HG03442 (cell line): Measurements from ENCODE around the gene CRISPLD2.

Experiments used
- ATAC-seq: cut with Tn5 transposase; IDR thresholded peaks from one replicate; pipeline ENCODE4 v1.9.1; 2021; ENCODE audit warnings: mild to moderate bottlenecking, moderate library complexity; ENCODE audit not compliant: unreplicated experiment

CRISPLD2 gene

DNA sequence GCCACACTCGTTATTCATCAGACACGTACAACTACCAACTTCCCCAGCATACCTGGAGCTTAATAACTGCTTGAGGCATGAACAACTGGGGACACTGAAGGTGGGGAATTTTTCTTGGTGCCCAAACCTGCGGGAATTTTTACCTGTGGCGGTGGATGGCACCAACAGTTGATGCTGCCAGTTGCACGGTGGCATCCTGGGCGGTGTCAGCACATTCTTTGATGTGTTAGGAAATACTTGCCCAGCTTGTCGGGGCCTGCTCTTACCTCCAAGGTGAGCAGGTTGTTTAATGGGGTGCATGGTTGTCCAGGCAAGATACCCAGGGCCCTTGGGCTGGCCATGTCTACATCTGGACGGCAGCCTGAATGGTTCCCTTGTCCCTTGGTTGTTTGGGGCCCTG lies 79.6 kb downstream of the CRISPLD2 start:
- ATAC-seq = no peak

DNA sequence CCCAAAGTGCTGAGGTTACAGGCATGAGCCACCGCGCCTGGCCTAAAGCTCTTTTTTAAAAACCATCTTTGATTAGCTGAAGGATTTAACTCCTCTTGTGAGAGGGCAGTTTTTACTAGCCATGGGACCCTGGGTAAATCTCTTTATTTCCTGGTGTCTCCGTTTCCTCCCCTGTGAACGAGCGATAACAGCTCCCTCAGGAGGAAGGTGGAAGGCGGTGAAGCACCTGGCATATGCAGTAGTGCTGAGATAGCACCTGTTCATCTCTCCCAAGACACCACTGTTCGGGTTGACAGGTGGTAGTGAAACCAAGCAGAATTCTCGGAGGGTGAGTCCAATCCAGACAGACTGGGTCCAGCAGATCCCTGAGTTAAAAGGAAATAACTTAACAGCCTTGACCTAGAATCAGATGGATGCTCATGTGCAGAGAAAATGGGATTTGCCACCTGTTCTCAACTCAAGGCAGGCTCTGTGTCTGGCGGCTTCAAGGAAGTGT lies 86.2 kb downstream of the CRISPLD2 start:
- ATAC-seq = no peak

DNA sequence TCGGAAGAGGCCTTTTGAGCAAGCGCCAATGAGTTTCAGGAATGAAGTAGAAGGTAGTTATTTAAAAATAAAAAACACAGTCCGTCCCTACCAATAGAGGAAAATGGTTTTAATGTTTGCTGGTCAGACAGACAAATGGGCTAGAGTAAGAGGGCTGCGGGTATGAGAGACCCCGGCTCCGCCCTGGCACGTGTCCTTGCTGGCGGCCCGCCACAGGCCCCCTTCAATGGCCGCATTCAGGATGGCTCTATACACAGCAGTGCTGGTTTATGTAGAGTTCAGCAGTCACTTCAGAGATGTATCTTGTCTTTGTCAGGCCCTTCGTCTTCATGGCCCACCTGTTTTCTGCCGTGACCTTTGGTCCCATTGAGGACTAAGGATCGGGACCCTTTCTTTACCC lies 87.3 kb downstream of the CRISPLD2 start:
- no peak for ATAC-seq

DNA sequence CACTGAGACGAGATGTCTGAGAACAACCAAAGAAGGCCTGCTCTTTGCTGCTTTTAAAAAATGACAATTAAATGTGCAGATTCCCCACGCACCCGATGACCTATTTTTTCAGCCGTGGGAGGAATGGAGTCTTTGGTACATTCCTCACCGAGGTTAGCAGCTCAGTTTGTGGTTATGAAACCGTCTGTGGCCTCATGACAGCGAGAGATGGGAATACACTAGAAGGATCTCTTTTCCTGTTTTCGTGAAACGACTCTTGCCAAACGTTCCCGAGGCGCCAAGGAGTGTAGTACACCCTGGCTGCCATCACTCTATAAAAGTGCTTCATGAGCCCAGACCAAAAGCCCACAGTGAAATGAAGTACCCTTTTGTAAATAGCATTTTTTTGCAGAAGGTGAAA lies 87.8 kb downstream of the CRISPLD2 start:
- ATAC-seq = no peak

DNA sequence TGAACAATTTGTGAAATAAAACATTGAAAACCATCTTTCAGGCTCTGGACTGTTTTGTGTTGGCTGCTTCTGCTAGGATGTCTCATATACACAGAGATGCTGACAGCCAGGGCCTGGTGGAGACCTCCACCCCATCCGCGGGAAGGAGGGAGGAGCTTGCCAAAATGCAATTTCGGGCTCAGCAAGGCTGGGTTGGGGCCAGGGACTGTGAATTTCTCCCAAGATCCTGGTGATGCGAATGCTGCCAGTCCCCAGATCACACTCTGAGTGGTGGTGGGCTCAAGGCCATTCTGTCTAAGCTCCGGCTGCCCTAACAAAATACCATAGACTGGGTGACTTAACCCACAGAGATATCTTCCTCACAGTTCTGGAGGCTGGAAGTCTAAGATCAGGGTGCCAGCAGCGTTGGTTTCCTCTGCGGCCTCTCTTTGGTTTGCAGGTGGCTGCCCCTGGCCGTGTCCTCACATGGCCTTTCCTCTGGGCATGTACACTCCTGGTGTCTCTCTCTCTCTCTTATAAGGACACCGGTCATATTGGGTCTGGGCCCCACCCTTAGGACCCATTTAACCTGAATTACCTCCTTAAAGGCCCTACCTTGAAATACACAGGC lies 89.8 kb downstream of the CRISPLD2 start:
- ATAC-seq = no peak

DNA sequence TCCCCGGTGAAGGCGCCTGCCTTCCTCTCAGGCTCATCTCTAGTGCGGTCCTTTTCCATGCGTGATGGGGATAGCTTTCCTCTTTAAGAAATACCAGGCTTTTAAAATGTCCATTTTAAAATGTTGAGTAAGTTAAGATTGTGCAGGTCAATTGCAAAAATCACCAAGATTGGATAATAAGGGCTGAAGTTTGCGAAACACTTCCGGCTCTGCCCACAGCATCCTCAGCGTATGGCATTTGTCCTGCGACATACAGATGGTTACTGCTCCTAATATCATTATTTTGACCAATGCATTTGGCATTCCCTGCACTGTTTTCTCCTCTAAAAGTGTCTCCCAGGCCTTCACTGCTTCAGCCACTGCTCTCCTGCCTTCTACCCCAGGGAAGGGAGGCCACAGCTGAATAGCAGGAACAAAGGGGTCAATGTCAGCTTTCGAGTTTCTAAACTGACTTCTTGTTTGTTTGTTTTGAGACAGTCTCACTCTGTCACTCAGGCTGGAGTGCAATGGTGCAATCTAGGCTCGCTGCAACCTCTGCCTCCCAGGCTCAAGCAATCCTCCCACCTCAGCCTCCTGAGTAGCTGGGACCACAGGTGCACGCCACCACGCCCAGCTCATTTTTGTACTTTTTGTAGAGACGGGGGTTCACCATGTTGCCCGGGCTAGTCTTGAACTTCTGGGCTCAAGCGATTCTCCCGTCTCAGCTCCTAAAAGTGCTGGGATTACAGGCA lies 91.9 kb downstream of the CRISPLD2 start:
- no peak for ATAC-seq

DNA sequence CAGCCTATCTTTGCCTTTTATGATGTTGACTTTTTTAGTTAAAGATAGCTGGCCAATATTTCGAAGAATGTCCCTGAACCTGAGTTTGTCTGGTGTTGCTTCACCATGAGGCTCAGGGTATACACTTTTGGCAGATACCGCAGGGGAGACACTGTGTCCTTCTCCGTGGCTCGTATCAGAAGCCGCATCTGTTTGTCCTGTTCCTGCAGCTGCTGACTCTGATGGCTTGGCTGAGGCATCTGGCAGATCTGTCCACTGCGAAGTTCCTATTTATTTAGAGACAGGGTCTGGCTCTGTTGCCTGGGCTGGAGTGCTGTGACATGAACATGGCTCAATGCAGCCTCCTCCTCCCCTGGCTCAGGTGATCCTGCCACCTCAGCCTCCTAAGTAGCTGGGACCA lies 93.5 kb downstream of the CRISPLD2 start:
- ATAC-seq = no peak

DNA sequence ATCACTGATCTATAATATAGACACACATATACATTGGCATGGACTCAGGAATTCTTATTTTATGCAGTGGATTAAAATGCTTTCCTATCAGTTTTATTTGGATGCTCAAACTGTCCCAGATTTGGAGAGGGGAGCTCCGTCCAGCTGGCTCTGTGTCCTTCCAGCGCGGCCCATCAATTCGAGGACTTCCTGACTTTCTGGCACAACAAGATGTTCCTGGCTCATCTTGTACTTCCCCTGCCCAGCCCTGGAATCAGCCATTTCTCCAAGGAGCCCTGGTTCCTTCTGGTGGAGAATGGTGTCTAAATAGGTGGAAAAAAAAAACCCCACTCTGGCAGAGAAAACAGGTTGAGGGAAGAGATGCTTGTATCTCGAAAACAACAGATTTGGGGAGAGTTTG lies 94.5 kb downstream of the CRISPLD2 start:
- ATAC-seq = no peak

DNA sequence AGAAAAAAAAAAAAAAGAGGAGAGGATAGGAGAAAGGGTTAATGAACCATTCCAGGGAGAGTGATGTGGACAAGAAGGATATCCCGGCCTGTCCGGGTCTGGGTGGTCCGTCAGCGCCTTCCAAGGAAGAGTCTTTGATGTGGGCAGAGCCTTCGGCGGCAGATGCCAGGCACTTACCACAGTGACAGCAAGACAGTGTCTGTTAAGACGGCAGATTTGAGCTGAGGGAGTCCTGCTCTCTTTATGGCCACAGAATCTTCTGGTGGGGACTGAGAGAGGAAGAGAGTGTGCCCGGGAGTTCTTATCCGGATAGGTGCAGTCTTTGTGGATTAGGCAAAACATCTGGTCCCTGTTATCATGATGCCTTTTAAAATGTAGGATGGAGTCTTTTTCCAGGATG lies 96.4 kb downstream of the CRISPLD2 start:
- ATAC-seq = no peak

DNA sequence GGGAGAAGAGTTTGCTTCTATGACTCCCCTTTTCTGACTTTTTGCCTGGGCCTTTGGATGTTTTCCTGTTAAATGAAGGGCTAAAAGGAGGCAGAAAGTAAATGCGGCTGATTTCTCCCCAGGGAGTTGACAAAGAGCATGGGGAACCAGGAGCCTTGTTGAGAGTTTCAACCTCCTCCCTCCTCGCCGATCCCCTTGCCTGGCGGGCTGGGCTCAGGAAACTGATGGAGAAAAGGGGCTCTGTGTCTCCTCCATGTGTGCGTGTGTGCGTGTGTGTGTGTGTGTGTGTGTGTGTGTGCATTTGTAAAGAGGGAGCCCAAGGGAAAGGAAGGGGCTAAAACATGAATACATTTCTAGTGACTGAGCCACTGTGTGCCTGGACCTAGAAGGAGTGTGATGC lies 97.1 kb downstream of the CRISPLD2 start:
- ATAC-seq = no peak

DNA sequence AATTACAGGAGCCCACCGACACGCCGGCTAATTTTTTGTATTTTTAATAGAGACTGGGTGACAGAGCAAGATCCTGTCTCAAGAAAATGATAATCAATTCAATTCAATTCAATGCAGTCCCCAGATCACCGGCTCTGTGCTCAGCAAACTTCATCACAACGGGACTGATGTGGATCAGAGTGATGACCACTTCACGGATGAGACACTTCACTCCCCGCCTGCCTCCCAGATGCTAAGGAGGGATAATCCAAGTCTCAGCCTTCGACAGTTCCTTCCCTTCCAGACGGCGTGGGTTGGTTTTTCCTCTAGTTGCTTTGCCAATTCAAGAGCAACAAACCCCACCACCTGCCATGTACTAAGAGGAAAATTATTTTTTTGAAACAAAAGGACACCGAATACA lies 97.7 kb downstream of the CRISPLD2 start:
- ATAC-seq = no peak

DNA sequence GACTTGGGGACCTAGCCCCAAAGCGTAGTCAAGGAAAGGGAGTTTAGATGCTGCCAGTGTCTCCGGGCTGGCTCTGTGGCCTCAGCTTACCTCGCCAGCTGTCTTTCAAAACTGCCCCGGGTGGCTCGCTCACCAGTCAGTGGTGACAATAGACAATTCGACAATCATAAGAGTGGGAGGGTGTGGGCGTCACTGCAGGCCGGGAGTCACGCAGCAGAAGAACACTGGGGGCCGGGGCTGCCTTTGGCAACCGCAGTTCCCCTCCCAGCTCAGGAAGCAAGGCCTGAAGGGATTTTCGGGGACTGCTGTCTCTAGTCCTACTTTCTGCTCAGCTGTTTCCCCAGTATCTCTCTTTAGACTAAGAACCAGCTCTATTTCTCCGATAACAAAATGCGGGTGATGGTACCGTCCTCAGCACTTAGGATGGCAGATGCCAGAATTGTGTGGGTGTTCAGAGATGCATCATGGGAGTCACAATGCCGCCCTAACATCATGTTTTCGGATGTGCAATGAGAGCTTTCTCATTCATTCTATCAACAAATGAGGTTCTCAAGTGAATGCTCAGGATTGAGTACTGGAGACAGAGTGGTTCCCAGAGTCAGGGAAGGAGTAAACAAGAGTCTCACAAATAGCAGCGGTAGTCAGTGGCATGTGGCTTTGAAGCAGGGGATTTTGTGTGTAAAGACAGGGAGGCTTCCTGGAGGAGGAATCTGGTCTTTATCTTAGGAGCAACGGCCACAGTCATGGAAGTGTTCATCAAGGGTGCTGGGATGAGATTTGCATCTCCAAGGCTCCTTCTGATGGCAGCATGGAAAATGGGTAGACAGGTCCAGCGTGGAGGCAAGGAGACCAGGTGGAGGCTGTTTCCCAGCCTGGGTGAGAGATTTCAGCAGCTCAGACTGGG lies 98.5 kb downstream of the CRISPLD2 start:
- no peak for ATAC-seq

DNA sequence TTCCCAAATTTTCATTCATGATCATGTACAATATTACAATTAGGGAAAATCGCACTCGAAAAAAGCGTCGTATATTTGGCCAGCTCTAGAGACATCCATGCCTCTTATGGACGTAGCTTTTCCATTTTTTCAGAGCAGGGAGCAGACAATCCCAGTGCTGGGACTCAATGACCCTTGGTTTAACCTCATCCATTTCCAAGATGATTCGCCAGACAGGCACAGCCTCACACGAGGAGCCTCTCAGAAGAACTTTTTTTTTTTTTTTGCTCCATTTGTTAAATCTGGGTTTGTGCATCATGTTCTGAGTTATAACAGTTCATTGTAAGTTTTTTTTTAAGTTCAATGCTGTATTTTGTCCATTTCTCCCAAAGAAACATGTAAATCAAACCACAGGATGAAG lies 99.5 kb downstream of the CRISPLD2 start:
- ATAC-seq = no peak

DNA sequence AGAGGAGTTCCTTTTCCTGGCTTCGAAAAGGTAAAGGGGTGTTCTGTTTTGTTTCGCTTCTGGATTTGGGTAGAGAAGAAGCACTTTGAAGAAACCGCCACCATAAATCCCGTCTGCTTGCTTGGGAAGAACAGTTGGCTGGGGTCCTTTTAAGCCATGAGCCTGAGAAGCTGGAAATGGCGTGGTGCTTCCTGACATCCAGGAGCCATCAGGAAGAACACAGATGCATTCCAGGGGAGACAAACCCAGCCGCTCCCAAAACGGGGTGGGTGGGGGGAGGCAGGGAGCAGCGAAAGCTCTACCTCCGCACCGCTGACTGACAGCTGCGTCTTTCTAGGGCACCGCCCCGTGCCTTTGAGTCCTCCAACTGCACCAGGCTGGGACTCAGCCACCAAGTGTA lies 99.9 kb downstream of the CRISPLD2 start:
- no peak for ATAC-seq

DNA sequence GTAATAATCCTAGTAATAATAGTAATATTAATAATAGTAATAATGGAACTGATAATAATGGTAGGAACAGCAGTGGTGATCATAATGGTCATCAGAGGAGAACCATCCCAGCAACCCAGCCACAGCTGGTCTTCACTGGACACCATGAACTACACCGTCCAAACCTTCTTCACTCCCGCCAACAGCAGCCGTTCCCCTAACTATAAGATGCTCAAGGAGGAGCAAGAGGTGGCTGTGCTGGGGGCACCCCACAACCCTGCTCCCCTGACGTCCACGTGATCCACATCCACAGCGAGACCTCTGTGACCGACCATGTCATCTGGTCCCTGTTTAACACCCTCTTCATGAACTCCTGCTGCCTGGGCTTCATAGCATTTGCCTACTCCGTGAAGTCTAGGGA lies 100.5 kb downstream of the CRISPLD2 start:
- no peak for ATAC-seq

DNA sequence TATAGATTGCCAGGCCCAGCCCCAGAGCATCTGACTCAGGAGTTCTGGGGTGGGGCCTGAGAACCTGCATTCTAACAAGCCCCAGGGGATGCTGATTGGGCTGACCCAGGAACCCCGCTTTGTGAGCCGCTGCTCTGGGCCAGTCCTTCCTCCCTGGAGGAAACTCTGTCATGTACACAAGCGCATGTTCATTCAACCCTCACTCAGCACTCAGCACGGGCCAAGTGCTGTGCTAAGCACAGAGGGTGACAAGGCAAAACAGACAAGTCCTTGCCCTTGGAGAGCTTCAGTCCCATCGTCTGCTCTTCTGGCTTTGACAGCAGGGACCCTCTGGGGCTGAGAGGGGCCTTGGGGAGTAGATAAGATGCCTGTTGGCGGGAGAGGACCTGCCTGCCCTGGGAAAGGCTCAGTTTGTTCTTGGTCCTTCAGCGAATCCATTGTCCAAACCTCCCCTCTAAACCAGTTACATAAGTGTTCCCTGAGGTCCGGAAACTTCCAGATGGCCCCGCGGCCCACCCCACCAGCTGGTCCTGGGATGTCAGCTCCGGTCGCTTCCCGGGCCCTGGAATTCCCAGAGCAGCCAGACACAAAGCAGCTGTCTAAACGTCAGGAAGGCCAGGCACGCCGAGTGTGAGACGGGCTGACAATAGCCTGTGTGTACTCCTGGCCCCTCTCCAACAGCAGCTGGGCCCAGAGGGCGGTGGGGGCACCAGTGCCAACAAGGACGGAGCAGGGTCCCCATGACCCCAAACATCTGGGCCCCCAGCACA lies 102.8 kb downstream of the CRISPLD2 start:
- no peak for ATAC-seq

DNA sequence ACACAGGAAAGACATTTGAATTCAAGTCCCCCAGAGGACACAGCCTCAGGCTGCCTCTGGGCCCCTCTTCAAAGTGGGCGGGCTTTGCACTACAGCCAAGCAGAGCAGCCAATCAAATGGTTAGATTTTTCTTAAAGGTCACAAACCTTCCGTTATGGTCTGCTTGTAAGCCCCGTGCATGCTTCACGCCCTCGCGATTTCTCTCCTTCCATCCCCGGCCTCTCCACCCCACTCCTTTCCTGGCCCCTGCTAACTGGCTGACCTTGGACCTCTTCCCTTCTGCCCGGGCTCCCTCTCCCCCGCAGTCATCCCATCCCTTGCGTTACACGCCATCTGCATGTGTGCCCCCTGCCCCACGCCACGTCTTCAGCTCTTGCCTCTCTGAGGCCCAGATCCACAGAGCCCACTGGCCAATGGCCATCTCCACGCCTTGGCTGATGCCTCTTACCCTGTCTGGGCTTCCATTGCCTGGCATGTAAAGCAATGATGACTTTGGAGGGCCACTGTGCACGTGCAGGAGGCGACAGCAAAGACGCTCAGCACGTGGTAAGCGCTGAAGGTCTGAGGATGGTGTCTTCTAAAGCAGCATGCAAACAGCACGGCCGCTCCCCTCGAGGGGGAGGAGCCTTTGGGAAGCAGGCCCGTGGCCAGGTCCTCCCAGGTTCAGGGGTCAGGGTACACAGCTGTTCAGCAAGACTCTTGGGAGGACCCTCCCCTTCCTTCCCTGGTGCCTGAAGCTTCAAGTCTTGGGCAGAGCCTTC lies 104.7 kb downstream of the CRISPLD2 start:
- no peak for ATAC-seq

DNA sequence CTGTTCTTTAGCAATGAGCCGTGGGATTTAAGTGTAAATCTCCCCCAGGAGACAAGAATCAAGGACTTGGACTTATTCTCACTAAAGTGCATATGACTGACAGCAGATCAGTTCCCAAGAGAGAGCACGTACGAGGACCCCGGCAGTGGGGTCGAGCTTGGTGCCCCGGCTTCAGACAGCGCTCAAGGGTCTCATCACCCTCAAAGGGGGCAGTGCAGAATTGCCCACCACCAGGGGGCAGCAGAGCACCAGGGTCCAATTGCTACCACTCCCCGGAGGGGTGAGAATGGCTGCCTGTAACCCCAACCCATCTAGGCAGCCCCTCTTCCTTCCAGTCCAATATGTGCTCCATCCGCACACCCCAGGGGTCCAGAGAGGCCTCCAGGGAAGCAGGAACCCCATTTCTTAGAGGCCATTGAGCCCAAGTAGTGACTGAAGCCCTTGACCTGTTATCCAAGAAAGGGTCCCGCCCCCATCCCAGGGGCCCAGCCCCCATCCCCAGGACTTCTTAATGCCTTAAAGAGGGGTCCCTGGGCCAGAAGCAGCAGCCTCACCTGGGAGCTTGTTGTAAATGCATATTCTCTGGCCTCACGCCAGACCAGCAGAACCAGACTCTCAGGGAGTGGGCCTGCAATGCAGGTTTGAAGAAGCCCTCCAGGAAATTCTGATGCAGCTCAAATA lies 105.4 kb downstream of the CRISPLD2 start:
- ATAC-seq = no peak

DNA sequence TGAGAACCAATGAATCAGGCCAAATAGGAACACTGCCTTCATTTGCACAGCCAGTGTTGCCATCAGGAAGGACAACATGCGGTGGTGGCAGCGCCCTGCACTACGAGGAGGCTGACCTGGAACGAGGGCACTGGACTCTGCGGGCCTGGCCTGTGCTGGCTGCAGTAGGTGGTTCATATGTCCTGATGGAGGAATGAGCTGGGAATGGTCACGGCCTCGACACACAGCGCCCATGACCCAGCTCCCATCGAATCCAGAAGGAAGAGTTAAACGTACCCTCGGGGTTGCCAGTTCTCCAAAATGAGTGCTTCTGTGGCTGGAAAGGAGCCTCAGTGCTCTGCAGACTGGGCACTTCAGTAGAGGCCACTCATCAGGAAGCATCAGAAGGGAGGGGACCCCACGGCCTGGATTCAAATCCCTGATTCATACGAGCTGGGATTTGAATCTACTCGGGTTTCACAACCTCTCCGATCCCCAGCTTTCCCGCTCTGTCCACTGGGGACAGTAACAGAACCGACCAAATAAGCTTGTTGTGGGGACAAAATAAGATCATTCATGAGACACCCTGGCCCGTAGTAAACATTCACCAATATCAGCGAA lies 106.1 kb downstream of the CRISPLD2 start:
- no peak for ATAC-seq
